ENCODE results near the gene TPK1.

The TPK1 gene

GRCh38 chr7:144723301-144723700, 112.6 kb downstream of the TPK1 start:
- no peak for DNase-seq (ENCODE audit: low spot score)

GRCh38 chr7:144720710-144721109, 115.1 kb downstream of the TPK1 start:
- DNase-seq (ENCODE audit: low spot score) = no peak

GRCh38 chr7:144720149-144720548, 115.7 kb downstream of the TPK1 start:
- no peak for DNase-seq (ENCODE audit: low spot score)

GRCh38 chr7:144717720-144718119, 118.1 kb downstream of the TPK1 start:
- no peak for DNase-seq (ENCODE audit: low spot score)

- DNase-seq (ENCODE audit: low spot score) = no peak
Measured at GRCh38 chr7:144713850-144714249, 122.0 kb downstream of the TPK1 start.

GRCh38 chr7:144710791-144711190, 125.1 kb downstream of the TPK1 start:
- DNase-seq (ENCODE audit: low spot score) = no peak

- no peak for DNase-seq (ENCODE audit: low spot score)
Measured at GRCh38 chr7:144709066-144709465, 126.8 kb downstream of the TPK1 start.

GRCh38 chr7:144691240-144691639, 144.6 kb downstream of the TPK1 start:
- no peak for DNase-seq (ENCODE audit: low spot score)

GRCh38 chr7:144682581-144683280, 153.1 kb downstream of the TPK1 start:
- no peak for DNase-seq (ENCODE audit: low spot score)

GRCh38 chr7:144676492-144676891, 159.4 kb downstream of the TPK1 start:
- DNase-seq (ENCODE audit: low spot score) = no peak

GRCh38 chr7:144674550-144674949, 161.3 kb downstream of the TPK1 start:
- no peak for DNase-seq (ENCODE audit: low spot score)

- DNase-seq (ENCODE audit: low spot score) = no peak
Measured at GRCh38 chr7:144672869-144673268, 163.0 kb downstream of the TPK1 start.

GRCh38 chr7:144671429-144671828, 164.4 kb downstream of the TPK1 start:
- no peak for DNase-seq (ENCODE audit: low spot score)

GRCh38 chr7:144670218-144670617, 165.6 kb downstream of the TPK1 start:
- DNase-seq (ENCODE audit: low spot score) = peak; percentile 2

GRCh38 chr7:144668503-144668902, 167.3 kb downstream of the TPK1 start:
- DNase-seq (ENCODE audit: low spot score) = no peak

- DNase-seq (ENCODE audit: low spot score) = no peak
Measured at GRCh38 chr7:144665689-144666381, 170.0 kb downstream of the TPK1 start.

- DNase-seq (ENCODE audit: low spot score) = no peak
Measured at GRCh38 chr7:144659211-144659610, 176.6 kb downstream of the TPK1 start.

- DNase-seq (ENCODE audit: low spot score) = no peak
Measured at GRCh38 chr7:144656965-144657517, 178.8 kb downstream of the TPK1 start.

- no peak for DNase-seq (ENCODE audit: low spot score)
Measured at GRCh38 chr7:144653449-144653848, 182.4 kb downstream of the TPK1 start.

- no peak for DNase-seq (ENCODE audit: low spot score)
Measured at GRCh38 chr7:144650439-144650838, 185.4 kb downstream of the TPK1 start.

- no peak for DNase-seq (ENCODE audit: low spot score)
Measured at GRCh38 chr7:144649120-144649519, 186.7 kb downstream of the TPK1 start.

GRCh38 chr7:144641389-144642044, 194.3 kb downstream of the TPK1 start:
- DNase-seq (ENCODE audit: low spot score) = no peak

- DNase-seq (ENCODE audit: low spot score) = no peak
Measured at GRCh38 chr7:144632724-144633123, 203.1 kb downstream of the TPK1 start.

All from cerebellar cortex (tissue), 1 donor.